Transverse colon (tissue), 4 donors: ENCODE measurements around the gene STX8.

ENCODE experiments used
- EP300 ChIP-seq: sonication (generic); formaldehyde crosslinking; IDR thresholded peaks from one replicate; pipeline ENCODE4 v1.6.1; 2017; ENCODE audit warnings: antibody characterized with exemption, low read depth
- POLR2A ChIP-seq: fragments of 450-650 bp; IDR thresholded peaks from one replicate; pipeline ENCODE4 v1.6.1; 2016; ENCODE audit warnings: antibody characterized with exemption, mild to moderate bottlenecking, moderate library complexity
- POLR2AphosphoS5 ChIP-seq, 3 donors: sonication (generic); formaldehyde crosslinking; IDR thresholded peaks; one replicate each; pipeline ENCODE4 v1.6.1; 2016; ENCODE audit warnings: antibody characterized with exemption in 3 of 3
- TF ChIP-seq, protein P1 (sequence below), 5 experiments: fragments of 200-600 bp in 3 of 5; fragments of 450-650 bp in 2 of 5; sonication (generic) in 3 of 5; IDR thresholded peaks; 1 replicate in 2 of 5; 2 replicates in 3 of 5; pipeline ENCODE4 v1.5.1; 2016 to 2017; ENCODE audit warnings: antibody characterized with exemption in 5 of 5, inconsistent platforms in 3 of 5, mild to moderate bottlenecking in 2 of 5, moderate library complexity in 1 of 5

DNA sequence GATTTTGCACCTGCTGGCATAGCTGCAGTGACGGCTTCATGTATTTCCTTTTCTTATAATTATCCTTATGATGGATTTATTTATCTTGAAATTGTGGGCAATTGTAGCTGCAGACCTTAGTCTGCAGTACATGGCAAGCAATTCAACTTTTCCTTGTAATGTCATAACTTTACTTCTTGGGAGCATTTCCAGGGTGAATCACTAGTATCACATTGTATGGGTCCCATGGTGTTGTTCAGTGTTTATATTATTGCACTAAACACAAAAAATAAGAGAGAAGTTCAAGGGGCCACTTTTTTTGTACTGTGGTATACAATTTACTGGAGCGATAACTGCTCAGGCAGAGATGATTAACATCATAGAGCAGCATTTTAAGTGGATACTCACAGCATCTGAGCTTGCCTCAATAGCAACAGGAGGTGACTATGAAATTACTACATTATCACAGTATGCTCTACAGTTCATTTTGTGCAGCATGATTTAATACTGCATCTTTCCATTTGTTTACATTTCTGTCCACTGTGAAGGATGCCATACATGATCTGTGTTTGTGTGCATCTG lies 169.5 kb downstream of the STX8 start:
- TF ChIP-seq, protein P1, sequence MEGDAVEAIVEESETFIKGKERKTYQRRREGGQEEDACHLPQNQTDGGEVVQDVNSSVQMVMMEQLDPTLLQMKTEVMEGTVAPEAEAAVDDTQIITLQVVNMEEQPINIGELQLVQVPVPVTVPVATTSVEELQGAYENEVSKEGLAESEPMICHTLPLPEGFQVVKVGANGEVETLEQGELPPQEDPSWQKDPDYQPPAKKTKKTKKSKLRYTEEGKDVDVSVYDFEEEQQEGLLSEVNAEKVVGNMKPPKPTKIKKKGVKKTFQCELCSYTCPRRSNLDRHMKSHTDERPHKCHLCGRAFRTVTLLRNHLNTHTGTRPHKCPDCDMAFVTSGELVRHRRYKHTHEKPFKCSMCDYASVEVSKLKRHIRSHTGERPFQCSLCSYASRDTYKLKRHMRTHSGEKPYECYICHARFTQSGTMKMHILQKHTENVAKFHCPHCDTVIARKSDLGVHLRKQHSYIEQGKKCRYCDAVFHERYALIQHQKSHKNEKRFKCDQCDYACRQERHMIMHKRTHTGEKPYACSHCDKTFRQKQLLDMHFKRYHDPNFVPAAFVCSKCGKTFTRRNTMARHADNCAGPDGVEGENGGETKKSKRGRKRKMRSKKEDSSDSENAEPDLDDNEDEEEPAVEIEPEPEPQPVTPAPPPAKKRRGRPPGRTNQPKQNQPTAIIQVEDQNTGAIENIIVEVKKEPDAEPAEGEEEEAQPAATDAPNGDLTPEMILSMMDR (IDR thresholded peaks at IDR 0.05) = no peak
- no peak for TF ChIP-seq POLR2AphosphoS5 (IDR thresholded peaks at IDR 0.05)
- TF ChIP-seq EP300 = no peak
- no peak for TF ChIP-seq POLR2A
